K562 (cell line): ENCODE results near the gene NISCH. TPM values are rescaled to one million over a fixed set of nuclear protein-coding genes. Genes with fewer than 3 reads are reported as not detected.
A peak's percentile ranks its signal among the peaks of the same experiment; 100 is the strongest.

Experiments used
- ATAC-seq: fragments of 200-7000 bp; cut with Tn5 transposase; 3 replicates; pipeline ENCODE4 v1.9.1; 2020; ENCODE audit warnings: moderate library complexity
- BruUV-seq: library from RNA; stranded (reverse); fragments of 400-500 nt; replicated peaks from 2 replicates; lab custom pipeline; 2021; lab: Mats Ljungman, UMichigan
- CTCF ChIA-PET: fragments of 300-600 bp; formaldehyde crosslinking; extraction: SDS; loops from one replicate; lab custom pipeline; 2021; ENCODE audit warnings: low intra/inter-chr PET ratio; lab: Yijun Ruan, JAX
- POLR2A ChIA-PET: fragments of 300-600, 350-650 bp; sonication (Branson Sonifier 250); formaldehyde crosslinking; extraction: SDS; loops from one replicate; lab custom pipeline; 2021; ENCODE audit warnings: antibody characterized with exemption, inconsistent platforms; lab: Yijun Ruan, JAX
- DNase-seq, 4 experiments: peaks; one replicate each; pipeline versions ENCODE4 v3.0.0 to v3.0.0-alpha.2; 2011 to 2018; ENCODE audit warnings: low spot score in 3 of 4, mixed read lengths in 3 of 4; ENCODE audit errors: extremely low read depth in 1 of 4
- FAIRE-seq: peaks from 2 replicates; lab custom pipeline; 2011; peaks lifted over from hg19 to GRCh38; lab: Jason Lieb, UNC
- H2AFZ ChIP-seq: 2 replicates; pipeline ENCODE4 v1.6.0; 2011; ENCODE audit warnings: low read depth, low read length, control low read depth, inconsistent platforms
- H3K27ac ChIP-seq: fragments of 200-600 bp; 3 replicates; pipeline ENCODE4 v1.8.0; 2011; ENCODE audit warnings: low read depth, mild to moderate bottlenecking, control low read depth, inconsistent platforms, low read length, moderate library complexity, mixed read lengths; ENCODE audit errors: extremely low read depth
- H3K27me3 ChIP-seq, 2 experiments: fragments of 300-600 bp in 1 of 2; 2 replicates in 1 of 2; 3 replicates in 1 of 2; pipeline versions ENCODE4 v1.6.0 to v1.8.0; 2011; ENCODE audit warnings: inconsistent platforms in 2 of 2, low read length in 2 of 2, mild to moderate bottlenecking in 1 of 2, mixed read lengths in 1 of 2, moderate library complexity in 1 of 2; ENCODE audit not compliant: control insufficient read depth in 2 of 2, insufficient read depth in 2 of 2
- H3K36me3 ChIP-seq: fragments of 300-600 bp; 3 replicates; pipeline ENCODE4 v1.8.0; 2011; ENCODE audit warnings: mild to moderate bottlenecking, low read length, inconsistent platforms; ENCODE audit not compliant: control insufficient read depth, insufficient read depth
- H3K4me1 ChIP-seq, 2 experiments: fragments of 200-600 bp in 1 of 2; replicated peaks in 1 of 2; 2 replicates in 1 of 2; 3 replicates in 1 of 2; pipeline versions ENCODE4 v1.5.1 to v1.8.0; 2011; ENCODE audit warnings: inconsistent platforms in 2 of 2, low read length in 2 of 2, mild to moderate bottlenecking in 1 of 2, mixed read lengths in 1 of 2, moderate library complexity in 1 of 2; ENCODE audit not compliant: control insufficient read depth in 2 of 2, insufficient read depth in 2 of 2
- H3K4me2 ChIP-seq: 2 replicates; pipeline ENCODE4 v1.6.1; 2011; ENCODE audit warnings: low read length, control low read depth, inconsistent platforms, mixed read lengths; ENCODE audit not compliant: insufficient read depth
- H3K4me3 ChIP-seq: fragments of 200-600 bp; sonication (generic), shearing (Covaris generic); 2 replicates; pipeline ENCODE4 v1.5.1; 2016; ENCODE audit warnings: control low read depth, inconsistent platforms
- H3K79me2 ChIP-seq: fragments of 200-600 bp; 3 replicates; pipeline ENCODE4 v1.8.0; 2011; ENCODE audit warnings: low read length, inconsistent platforms; ENCODE audit not compliant: control insufficient read depth, insufficient read depth
- H3K9ac ChIP-seq, 2 experiments: 2 replicates each; pipeline versions ENCODE4 v1.6.0 to v1.6.1; 2011; ENCODE audit warnings: low read depth in 2 of 2, low read length in 2 of 2, control low read depth in 1 of 2, inconsistent platforms in 1 of 2, mild to moderate bottlenecking in 1 of 2, mixed read lengths in 1 of 2; ENCODE audit not compliant: insufficient read depth in 1 of 2
- H3K9me1 ChIP-seq: one replicate; pipeline ENCODE4 v1.6.0; 2011; ENCODE audit warnings: inconsistent platforms, mild to moderate bottlenecking, low read length, moderate library complexity; ENCODE audit not compliant: control insufficient read depth, insufficient read depth
- H3K9me3 ChIP-seq: replicated peaks from 2 replicates; pipeline ENCODE4 v1.5.1; 2011; ENCODE audit warnings: low read depth, low read length, inconsistent platforms; ENCODE audit not compliant: control insufficient read depth, insufficient read depth
- H4K20me1 ChIP-seq: replicated peaks from 2 replicates; pipeline ENCODE4 v1.6.1; 2011; ENCODE audit warnings: low read length, inconsistent platforms, mixed read lengths; ENCODE audit not compliant: control insufficient read depth, insufficient read depth
- BRF1 ChIP-seq: IDR thresholded peaks from 3 replicates; pipeline ENCODE4 v1.6.1; 2011; ENCODE audit warnings: borderline replicate concordance, mild to moderate bottlenecking; ENCODE audit not compliant: insufficient read length; ENCODE audit errors: extremely low read depth
- EP400 ChIP-seq: fragments of 450-650 bp; IDR thresholded peaks from 2 replicates; pipeline ENCODE4 v1.6.1; 2017; ENCODE audit warnings: antibody characterized with exemption, mild to moderate bottlenecking, moderate library complexity
- FOS ChIP-seq: IDR thresholded peaks from 3 replicates; pipeline ENCODE4 v1.6.1; 2011; ENCODE audit not compliant: insufficient read length; ENCODE audit errors: extremely low read depth
- GABPB2 ChIP-seq: fragments of 250-450 bp; sonication (Bioruptor Pico); conservative IDR thresholded peaks from 2 replicates; pipeline ENCODE4 v1.5.1; 2021; ENCODE audit warnings: mild to moderate bottlenecking
- MYC ChIP-seq, 2 experiments: fragments of 250-450 bp in 1 of 2; sonication (Bioruptor Pico) in 1 of 2; IDR thresholded peaks; 2 replicates each; pipeline versions ENCODE4 v1.5.1 to v1.6.1; 2012 to 2021; ENCODE audit warnings: low read depth in 2 of 2, borderline replicate concordance in 1 of 2, improper control_type of control experiment in 1 of 2, low read length in 1 of 2, mild to moderate bottlenecking in 1 of 2, moderate library complexity in 1 of 2
- NR2C2 ChIP-seq, 2 experiments: fragments of 200-800 bp in 1 of 2; sonication (Bioruptor generic) in 1 of 2; sonication (generic) in 1 of 2; formaldehyde crosslinking in 1 of 2; IDR thresholded peaks; 2 replicates each; pipeline versions ENCODE4 v1.6.1 to v1.8.0; 2016 to 2022; ENCODE audit warnings: mild to moderate bottlenecking in 1 of 2, missing compliant biosample characterization in 1 of 2, missing genetic modification characterization in 1 of 2, missing genetic modification reagents in 1 of 2
- SRSF1 ChIP-seq: fragments of 200-400 bp; formaldehyde crosslinking; IDR thresholded peaks from 2 replicates; pipeline ENCODE4 v1.6.1; 2017; ENCODE audit warnings: mild to moderate bottlenecking, low read depth, low read length, moderate library complexity
- ZBTB7A ChIP-seq: IDR thresholded peaks from 2 replicates; pipeline ENCODE4 v1.6.1; 2011; ENCODE audit warnings: low read depth, mild to moderate bottlenecking, low read length, moderate library complexity, borderline replicate concordance; ENCODE audit not compliant: control insufficient read depth
- ZHX1 ChIP-seq: fragments of 150-350 bp; conservative IDR thresholded peaks from 2 replicates; pipeline ENCODE4 v1.6.1; 2014; ENCODE audit warnings: low read length
- WGBS: fragments of 100-300 bp; shearing (Covaris generic); methylation state at CpG from one replicate; pipeline ENCODE4 v1.1.6; 2016; ENCODE audit warnings: low coverage, mixed read lengths; ENCODE audit not compliant: insufficient coverage; ENCODE audit errors: missing lambda C conversion rate; 5-methylcytosine and 5-hydroxymethylcytosine counted together
- in situ Hi-C: fragments of 300-500 bp; cut with MboI; formaldehyde crosslinking; loops from 4 replicates; pipeline ENCODE4 v1.15.0; 2018; ENCODE audit warnings: inconsistent platforms, mixed read lengths
- intact Hi-C: fragments of 100-400 bp; cut with micrococcal nuclease; formaldehyde crosslinking; loops from 2 replicates; pipeline ENCODE4 v1.14.2; 2022
- polyA plus RNA-seq, 8 experiments: library from polyadenylated mRNA; depleted of rRNA in 4 of 8; stranded (reverse) in 5 of 8; unstranded in 3 of 8; fragments of >200 nt; fragmentation: Nextera tagmentation in 2 of 8; fragmentation: Illumina TruSeq in 1 of 8; extraction: Ambion mirVana in 2 of 8; extraction: Trizol in 1 of 8; gene quantifications; 2 replicates each; pipeline versions ENCODE4 v1.2.1 to v1.2.3, GENCODE V29; 2011 to 2014; ENCODE audit warnings: inconsistent platforms in 1 of 8, missing spikeins in 1 of 8
- total RNA-seq, 7 experiments: library from RNA; depleted of rRNA in 6 of 7; stranded (reverse); fragments of >200 nt in 6 of 7; fragmentation: Illumina TruSeq in 2 of 7; extraction: Trizol in 2 of 7; gene quantifications; 2 replicates each; pipeline versions ENCODE4 v1.2.1 to v1.2.3, GENCODE V29; 2011 to 2021; ENCODE audit warnings: low replicate concordance in 1 of 7
- TF ChIP-seq, protein P1 (sequence below), 3 experiments: IDR thresholded peaks in 2 of 3; conservative IDR thresholded peaks in 1 of 3; 2 replicates each; pipeline ENCODE4 v1.5.1; 2011 to 2012; ENCODE audit warnings: low read length in 3 of 3, mild to moderate bottlenecking in 3 of 3, control low read depth in 2 of 3, improper control_type of control experiment in 1 of 3, inconsistent platforms in 1 of 3, low read depth in 1 of 3, mixed read lengths in 1 of 3, moderate library complexity in 1 of 3; ENCODE audit not compliant: insufficient read depth in 2 of 3

Gene NISCH
- total and polyA plus RNA-seq, 9 of the 15 experiments (the other 6 are each of a cell fraction or from before 2014, with no cell fraction given): 0.44 to 43.5 (median 23.4) TPM

DNA sequence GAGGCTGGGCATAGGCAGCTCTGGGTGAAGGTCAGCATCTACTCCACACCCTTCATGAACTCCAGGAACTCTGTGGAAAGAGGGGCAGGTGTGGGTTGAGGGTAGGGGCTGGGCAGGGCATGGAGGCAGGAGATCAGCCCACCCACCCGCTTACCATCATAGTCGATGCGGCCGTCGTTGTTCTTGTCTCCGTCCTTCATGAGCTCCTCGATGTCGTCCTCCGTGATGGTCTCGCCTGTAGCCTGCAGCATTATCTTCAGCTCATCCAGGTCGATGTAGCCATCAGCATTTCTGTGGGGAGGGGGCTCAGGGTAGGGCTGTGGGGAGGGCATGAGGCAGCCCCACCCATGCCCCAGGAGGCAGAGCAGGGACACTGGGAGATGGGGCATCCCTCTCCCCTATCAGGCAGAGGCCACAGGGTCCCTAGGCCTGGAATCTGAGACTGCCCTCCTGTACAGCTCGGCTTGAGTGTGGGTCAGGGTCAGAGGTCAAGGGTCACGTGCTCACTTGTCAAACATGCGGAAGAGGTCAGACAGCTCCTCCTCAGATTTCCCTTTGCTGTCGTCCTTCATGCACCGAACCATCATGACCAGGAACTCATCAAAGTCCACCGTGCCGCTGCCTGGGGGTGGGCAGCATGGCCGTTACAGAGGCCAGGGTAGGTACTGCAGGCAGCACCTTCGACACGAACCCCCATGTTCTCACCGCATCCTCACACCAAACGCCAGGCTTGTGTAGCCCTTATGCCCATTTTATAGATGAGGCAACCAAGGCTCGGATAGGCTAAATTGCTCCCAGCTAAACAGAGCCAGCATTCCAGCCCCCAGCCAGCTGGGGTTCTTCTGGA is 3.9 kb upstream of the NISCH start (continued):
- TF ChIP-seq, protein P1, sequence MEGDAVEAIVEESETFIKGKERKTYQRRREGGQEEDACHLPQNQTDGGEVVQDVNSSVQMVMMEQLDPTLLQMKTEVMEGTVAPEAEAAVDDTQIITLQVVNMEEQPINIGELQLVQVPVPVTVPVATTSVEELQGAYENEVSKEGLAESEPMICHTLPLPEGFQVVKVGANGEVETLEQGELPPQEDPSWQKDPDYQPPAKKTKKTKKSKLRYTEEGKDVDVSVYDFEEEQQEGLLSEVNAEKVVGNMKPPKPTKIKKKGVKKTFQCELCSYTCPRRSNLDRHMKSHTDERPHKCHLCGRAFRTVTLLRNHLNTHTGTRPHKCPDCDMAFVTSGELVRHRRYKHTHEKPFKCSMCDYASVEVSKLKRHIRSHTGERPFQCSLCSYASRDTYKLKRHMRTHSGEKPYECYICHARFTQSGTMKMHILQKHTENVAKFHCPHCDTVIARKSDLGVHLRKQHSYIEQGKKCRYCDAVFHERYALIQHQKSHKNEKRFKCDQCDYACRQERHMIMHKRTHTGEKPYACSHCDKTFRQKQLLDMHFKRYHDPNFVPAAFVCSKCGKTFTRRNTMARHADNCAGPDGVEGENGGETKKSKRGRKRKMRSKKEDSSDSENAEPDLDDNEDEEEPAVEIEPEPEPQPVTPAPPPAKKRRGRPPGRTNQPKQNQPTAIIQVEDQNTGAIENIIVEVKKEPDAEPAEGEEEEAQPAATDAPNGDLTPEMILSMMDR (IDR thresholded peaks at IDR 0.05 in 2 of 3, conservative IDR thresholded peaks at IDR 0.05 in 1 of 3; ENCODE audit: insufficient read depth in 2 of 3, low read depth in 1 of 3, low read length in 3 of 3): peak in 2 of 3 experiments; percentile 2 to 33; a peak in 1 of 6 replicates
- TF ChIP-seq ZBTB7A (peak; percentile 26; the same call in 1 of the 2 replicates), NR2C2 (CRISPR knock-in tag; IDR thresholded peaks at IDR 0.05) (peak; percentile 95), NR2C2 (tag; IDR thresholded peaks at IDR 0.05) (peak; percentile 88)
- TF ChIP-seq, all 486 proteins: peak for 14

DNA sequence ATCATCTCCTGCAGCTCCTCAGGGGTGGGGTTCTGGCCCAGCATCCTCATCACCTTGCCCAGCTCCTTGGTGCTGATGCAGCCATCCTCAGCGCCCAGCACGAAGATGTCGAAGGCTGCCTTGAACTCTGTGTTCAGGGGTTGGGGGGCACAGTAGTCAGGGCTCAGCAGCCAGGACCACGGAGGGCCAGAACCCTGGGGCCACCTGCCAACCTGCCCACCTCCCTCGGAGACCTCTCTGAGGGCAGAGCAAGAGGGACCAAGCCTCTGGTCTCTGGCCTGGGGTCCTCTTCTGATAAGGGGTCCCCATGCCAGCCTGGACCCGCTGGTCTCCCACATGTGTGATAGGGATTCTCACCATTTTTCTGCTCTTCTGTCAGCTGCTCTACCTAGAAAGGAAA is 3.3 kb upstream of the NISCH start:
- H3K27ac ChIP-seq: no peak overlapping the region
- H3K36me3 ChIP-seq: peaks cover 3% of the 10 kb centered on the region; the same call in 1 of the 3 replicates
- TF ChIP-seq BRF1 (no peak), GABPB2 (CRISPR knock-in tag) (no peak), ZHX1 (no peak), SRSF1 (no peak), FOS (no peak), EP400 (no peak), MYC (IDR thresholded peaks at IDR 0.05; ENCODE audit: low read depth, low read length) (no peak), MYC (CRISPR knock-in tag; IDR thresholded peaks at IDR 0.05; ENCODE audit: borderline replicate concordance, low read depth) (no peak)
- no peak overlapping the region for H3K9ac ChIP-seq
- CTCF ChIA-PET: no interaction called here
- H2AFZ ChIP-seq: no peak overlapping the region
- no peak for FAIRE-seq
- no peaks in the 10 kb centered on the region for H4K20me1 ChIP-seq
- no peak overlapping the region for H3K4me3 ChIP-seq
- in situ Hi-C loops: no loop called here
- no peak for DNase-seq
- intact Hi-C loops: loop anchor here (10.0 kb wide), 1 partner anchor 233 kb away; the partner anchor contains the start of genes GNL3 and PBRM1
- no peaks in the 10 kb centered on the region for H3K27me3 ChIP-seq
- H3K9me3 ChIP-seq: no peaks in the 10 kb centered on the region
- WGBS: 92% methylated on average over 4 of the region's 6 CpGs
- no TSS peak for BruUV-seq
- peaks cover 20% of the 10 kb centered on the region for H3K79me2 ChIP-seq
- H3K9me1 ChIP-seq: no peaks in the 10 kb centered on the region
- no peak overlapping the region for H3K4me2 ChIP-seq
- ATAC-seq: no peak
- H3K4me1 ChIP-seq: peaks cover 19 to 51% of the 10 kb centered on the region in 2 experiments; a peak in 4 of 5 replicates
- POLR2A ChIA-PET: interaction anchor here (0.6 to 1.0 kb wide), 2 partner anchors 16 to 17 kb away, joined by 3 to 4 read pairs; no protein-coding TSS in a partner anchor
